ENCODE data around the gene DGKB.

GRCh38 chr7:14767716-14768425 is 134.7 kb downstream of the DGKB start:
- TF ChIP-seq HMGXB4 (CRISPR knock-in tag; IDR thresholded peaks at IDR 0.05) = no peak
- no peak for TF ChIP-seq NR1H2 (CRISPR knock-in tag; IDR thresholded peaks at IDR 0.05)
- TF ChIP-seq ZNF138 (CRISPR knock-in tag; conservative IDR thresholded peaks at IDR 0.05) = no peak
